HL-60 (cell line): ENCODE measurements around the gene GNG8.

Experiments
- GABPA ChIP-seq: IDR thresholded peaks from 2 replicates; pipeline ENCODE4 v1.6.1; 2012; ENCODE audit warnings: low read depth
- POLR2AphosphoS5 ChIP-seq: IDR thresholded peaks from 2 replicates; pipeline ENCODE4 v1.6.1; 2012; ENCODE audit warnings: low read depth
- SPI1 ChIP-seq: IDR thresholded peaks from 2 replicates; pipeline ENCODE4 v1.6.1; 2012; ENCODE audit warnings: low read depth, mild to moderate bottlenecking, borderline replicate concordance
- TF ChIP-seq, protein P1 (sequence below): IDR thresholded peaks from one replicate; pipeline ENCODE4 v1.5.1; 2011; ENCODE audit warnings: low read length, control low read depth, inconsistent platforms; ENCODE audit not compliant: insufficient read depth
- TF ChIP-seq, protein P2 (sequence below): IDR thresholded peaks from 2 replicates; pipeline ENCODE4 v1.6.1; 2012; ENCODE audit warnings: low read depth; ENCODE audit not compliant: insufficient replicate concordance

DNA sequence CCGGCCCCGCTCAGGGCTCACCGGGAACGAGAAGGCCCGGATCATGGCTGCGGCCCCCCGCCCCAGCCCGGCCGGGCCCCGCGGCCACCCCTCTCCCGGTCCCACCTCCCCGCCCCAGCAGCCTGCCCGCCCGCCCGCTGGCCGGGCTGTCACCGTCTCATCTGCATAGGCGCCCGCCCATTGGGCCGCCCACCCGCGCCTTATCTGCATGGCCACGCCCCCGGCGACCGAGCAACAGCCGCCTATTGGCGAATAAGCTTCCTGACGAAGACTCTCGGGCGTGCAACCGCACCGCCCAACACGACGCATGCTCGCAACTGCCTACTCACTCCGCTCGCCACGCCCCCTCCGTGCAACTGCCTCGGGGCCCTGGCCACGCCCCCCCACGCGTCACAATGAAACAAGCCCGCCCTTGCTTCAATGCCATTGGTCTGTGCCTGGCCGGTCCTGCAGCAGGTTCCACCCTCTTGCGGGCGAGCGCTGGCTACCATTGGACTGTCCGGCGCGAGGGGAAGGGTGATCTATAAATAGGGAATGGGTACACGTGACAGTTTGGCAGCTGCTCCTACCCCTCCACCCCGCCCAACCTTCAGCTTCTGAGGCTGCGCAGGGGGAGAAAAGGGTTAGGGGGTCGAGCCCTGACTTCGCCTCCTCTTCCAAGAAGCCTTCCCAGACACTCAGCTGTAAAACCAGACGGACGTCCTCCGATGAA lies 25.2 kb upstream of the GNG8 start, which contains the start of gene DACT3:
- TF ChIP-seq, protein P1, sequence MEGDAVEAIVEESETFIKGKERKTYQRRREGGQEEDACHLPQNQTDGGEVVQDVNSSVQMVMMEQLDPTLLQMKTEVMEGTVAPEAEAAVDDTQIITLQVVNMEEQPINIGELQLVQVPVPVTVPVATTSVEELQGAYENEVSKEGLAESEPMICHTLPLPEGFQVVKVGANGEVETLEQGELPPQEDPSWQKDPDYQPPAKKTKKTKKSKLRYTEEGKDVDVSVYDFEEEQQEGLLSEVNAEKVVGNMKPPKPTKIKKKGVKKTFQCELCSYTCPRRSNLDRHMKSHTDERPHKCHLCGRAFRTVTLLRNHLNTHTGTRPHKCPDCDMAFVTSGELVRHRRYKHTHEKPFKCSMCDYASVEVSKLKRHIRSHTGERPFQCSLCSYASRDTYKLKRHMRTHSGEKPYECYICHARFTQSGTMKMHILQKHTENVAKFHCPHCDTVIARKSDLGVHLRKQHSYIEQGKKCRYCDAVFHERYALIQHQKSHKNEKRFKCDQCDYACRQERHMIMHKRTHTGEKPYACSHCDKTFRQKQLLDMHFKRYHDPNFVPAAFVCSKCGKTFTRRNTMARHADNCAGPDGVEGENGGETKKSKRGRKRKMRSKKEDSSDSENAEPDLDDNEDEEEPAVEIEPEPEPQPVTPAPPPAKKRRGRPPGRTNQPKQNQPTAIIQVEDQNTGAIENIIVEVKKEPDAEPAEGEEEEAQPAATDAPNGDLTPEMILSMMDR, result no peak
- TF ChIP-seq POLR2AphosphoS5, result no peak
- TF ChIP-seq GABPA, result no peak
- TF ChIP-seq, protein P2, sequence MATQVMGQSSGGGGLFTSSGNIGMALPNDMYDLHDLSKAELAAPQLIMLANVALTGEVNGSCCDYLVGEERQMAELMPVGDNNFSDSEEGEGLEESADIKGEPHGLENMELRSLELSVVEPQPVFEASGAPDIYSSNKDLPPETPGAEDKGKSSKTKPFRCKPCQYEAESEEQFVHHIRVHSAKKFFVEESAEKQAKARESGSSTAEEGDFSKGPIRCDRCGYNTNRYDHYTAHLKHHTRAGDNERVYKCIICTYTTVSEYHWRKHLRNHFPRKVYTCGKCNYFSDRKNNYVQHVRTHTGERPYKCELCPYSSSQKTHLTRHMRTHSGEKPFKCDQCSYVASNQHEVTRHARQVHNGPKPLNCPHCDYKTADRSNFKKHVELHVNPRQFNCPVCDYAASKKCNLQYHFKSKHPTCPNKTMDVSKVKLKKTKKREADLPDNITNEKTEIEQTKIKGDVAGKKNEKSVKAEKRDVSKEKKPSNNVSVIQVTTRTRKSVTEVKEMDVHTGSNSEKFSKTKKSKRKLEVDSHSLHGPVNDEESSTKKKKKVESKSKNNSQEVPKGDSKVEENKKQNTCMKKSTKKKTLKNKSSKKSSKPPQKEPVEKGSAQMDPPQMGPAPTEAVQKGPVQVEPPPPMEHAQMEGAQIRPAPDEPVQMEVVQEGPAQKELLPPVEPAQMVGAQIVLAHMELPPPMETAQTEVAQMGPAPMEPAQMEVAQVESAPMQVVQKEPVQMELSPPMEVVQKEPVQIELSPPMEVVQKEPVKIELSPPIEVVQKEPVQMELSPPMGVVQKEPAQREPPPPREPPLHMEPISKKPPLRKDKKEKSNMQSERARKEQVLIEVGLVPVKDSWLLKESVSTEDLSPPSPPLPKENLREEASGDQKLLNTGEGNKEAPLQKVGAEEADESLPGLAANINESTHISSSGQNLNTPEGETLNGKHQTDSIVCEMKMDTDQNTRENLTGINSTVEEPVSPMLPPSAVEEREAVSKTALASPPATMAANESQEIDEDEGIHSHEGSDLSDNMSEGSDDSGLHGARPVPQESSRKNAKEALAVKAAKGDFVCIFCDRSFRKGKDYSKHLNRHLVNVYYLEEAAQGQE, result no peak
- no peak for TF ChIP-seq SPI1
